DND-41 (cell line): ENCODE data around the gene NUAK2.

Experiments
- EZH2 ChIP-seq: IDR thresholded peaks from 3 replicates; pipeline ENCODE4 v1.6.1; 2012; ENCODE audit warnings: borderline replicate concordance, low read depth, mild to moderate bottlenecking, moderate library complexity, low read length, inconsistent platforms; ENCODE audit not compliant: severe bottlenecking
- TF ChIP-seq, protein P1 (sequence below): IDR thresholded peaks from 2 replicates; pipeline ENCODE4 v1.5.1; 2012; ENCODE audit warnings: borderline replicate concordance, low read length, moderate library complexity, mild to moderate bottlenecking; ENCODE audit not compliant: poor library complexity, severe bottlenecking; ENCODE audit errors: extremely low read depth

- TF ChIP-seq, protein P1, sequence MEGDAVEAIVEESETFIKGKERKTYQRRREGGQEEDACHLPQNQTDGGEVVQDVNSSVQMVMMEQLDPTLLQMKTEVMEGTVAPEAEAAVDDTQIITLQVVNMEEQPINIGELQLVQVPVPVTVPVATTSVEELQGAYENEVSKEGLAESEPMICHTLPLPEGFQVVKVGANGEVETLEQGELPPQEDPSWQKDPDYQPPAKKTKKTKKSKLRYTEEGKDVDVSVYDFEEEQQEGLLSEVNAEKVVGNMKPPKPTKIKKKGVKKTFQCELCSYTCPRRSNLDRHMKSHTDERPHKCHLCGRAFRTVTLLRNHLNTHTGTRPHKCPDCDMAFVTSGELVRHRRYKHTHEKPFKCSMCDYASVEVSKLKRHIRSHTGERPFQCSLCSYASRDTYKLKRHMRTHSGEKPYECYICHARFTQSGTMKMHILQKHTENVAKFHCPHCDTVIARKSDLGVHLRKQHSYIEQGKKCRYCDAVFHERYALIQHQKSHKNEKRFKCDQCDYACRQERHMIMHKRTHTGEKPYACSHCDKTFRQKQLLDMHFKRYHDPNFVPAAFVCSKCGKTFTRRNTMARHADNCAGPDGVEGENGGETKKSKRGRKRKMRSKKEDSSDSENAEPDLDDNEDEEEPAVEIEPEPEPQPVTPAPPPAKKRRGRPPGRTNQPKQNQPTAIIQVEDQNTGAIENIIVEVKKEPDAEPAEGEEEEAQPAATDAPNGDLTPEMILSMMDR: no peak
- TF ChIP-seq EZH2: no peak
These were observed 23.2 kb downstream of the NUAK2 start for GRCh38 chr1:205298191-205298994.
